Measurements from ENCODE around the gene RWDD2A.

DNA sequence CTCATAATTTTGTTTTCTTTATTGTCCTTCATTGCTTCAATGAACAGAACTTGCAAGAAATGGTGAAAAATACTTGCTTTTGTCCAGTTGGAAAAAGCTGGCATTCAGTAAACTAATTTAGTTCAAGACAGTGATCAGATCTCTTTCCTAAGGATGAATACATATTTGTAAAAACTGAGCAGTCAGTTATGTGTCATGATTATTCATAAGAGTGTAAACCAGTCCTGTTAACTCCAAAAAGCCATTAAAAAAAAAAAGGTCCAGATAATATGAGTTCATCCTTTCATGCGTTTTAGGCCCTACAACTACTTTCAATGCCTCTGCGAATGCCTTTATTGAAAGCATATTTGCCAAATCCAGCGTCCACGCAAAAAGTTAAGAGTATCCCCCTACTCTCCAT is 701 bp upstream of the RWDD2A start:
- no peak for TF ChIP-seq CTCF (IDR thresholded peaks at IDR 0.05; ENCODE audit: insufficient read depth, low read length, poor library complexity, severe bottlenecking)
- TF ChIP-seq EZH2phosphoT487 (conservative IDR thresholded peaks at IDR 0.05; ENCODE audit: low read length): no peak

Data from SU-DHL-6 (cell line).